Glutamatergic neuron (in vitro differentiated cells): ENCODE measurements around the gene AGAP1. TPM values are rescaled to one million over a fixed set of nuclear protein-coding genes. Genes with fewer than 3 reads are reported as not detected.

ENCODE experiments used
- DNase-seq: peaks from one replicate; pipeline ENCODE4 v3.0.0; 2022
- H3K27ac Mint-ChIP-seq: one replicate; pipeline ENCODE4 v1.8.0; 2020; ENCODE audit warnings: mild to moderate bottlenecking, mixed read lengths, inconsistent platforms; ENCODE audit not compliant: unreplicated experiment
- H3K27me3 Mint-ChIP-seq: one replicate; pipeline ENCODE4 v1.8.0; 2020; ENCODE audit warnings: mild to moderate bottlenecking, moderate library complexity, mixed read lengths, inconsistent platforms; ENCODE audit not compliant: unreplicated experiment
- H3K36me3 Mint-ChIP-seq: one replicate; pipeline ENCODE4 v1.8.0; 2020; ENCODE audit warnings: mild to moderate bottlenecking, mixed read lengths, inconsistent platforms; ENCODE audit not compliant: unreplicated experiment
- H3K4me1 Mint-ChIP-seq: one replicate; pipeline ENCODE4 v1.8.0; 2020; ENCODE audit warnings: mild to moderate bottlenecking, low read depth, mixed read lengths, inconsistent platforms; ENCODE audit not compliant: unreplicated experiment
- H3K4me3 Mint-ChIP-seq: one replicate; pipeline ENCODE4 v1.8.0; 2020; ENCODE audit warnings: mild to moderate bottlenecking, mixed read lengths, inconsistent platforms; ENCODE audit not compliant: unreplicated experiment
- H3K9me3 Mint-ChIP-seq: one replicate; pipeline ENCODE4 v1.8.0; 2020; ENCODE audit warnings: mild to moderate bottlenecking, moderate library complexity, mixed read lengths, inconsistent platforms; ENCODE audit not compliant: unreplicated experiment
- CTCF ChIP-seq: fragments of 200-600 bp; sonication (generic); IDR thresholded peaks from one replicate; pipeline ENCODE4 v1.5.0; 2021; ENCODE audit not compliant: partially characterized antibody, unreplicated experiment
- total RNA-seq: library from RNA; stranded (reverse); fragmentation: NEBNext Ultra II Directional; extraction: Animal tissue kit (Norgen Biotek cat#: 25700); gene quantifications from one replicate; pipeline ENCODE4 v1.2.1, GENCODE V29; 2021; ENCODE audit not compliant: unreplicated experiment

The AGAP1 gene
- total RNA-seq, 1 donor from 2014 or later = 153 TPM

DNA sequence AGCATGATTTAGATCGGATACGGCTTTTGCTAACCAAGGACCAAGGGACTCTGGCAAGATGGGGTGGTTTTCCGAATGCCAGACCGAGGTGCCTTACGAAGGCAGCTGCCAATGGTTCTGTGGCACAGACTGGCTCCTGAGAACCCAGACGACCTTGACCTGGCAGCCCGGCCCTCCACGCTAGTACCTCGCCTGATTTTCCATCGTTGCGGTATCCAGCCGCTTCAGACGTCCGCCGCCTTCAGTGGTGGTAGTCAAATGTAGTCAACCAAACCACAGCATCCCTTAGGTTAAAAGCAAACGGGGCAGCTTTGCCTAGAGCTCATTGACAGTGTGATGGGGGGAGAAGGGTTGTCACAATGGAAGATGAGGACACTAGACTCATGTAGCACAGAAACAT lies 631.7 kb downstream of the AGAP1 start:
- peaks cover 16% of the 10 kb centered on the region for H3K4me1 Mint-ChIP-seq
- no peak overlapping the region for H3K27ac Mint-ChIP-seq
- no peak for DNase-seq
- TF ChIP-seq CTCF = no peak
- peaks cover 5% of the 10 kb centered on the region for H3K36me3 Mint-ChIP-seq
- H3K4me3 Mint-ChIP-seq = no peak overlapping the region
- peaks cover 2% of the 10 kb centered on the region for H3K27me3 Mint-ChIP-seq
- peaks cover 9% of the 10 kb centered on the region for H3K9me3 Mint-ChIP-seq

DNA sequence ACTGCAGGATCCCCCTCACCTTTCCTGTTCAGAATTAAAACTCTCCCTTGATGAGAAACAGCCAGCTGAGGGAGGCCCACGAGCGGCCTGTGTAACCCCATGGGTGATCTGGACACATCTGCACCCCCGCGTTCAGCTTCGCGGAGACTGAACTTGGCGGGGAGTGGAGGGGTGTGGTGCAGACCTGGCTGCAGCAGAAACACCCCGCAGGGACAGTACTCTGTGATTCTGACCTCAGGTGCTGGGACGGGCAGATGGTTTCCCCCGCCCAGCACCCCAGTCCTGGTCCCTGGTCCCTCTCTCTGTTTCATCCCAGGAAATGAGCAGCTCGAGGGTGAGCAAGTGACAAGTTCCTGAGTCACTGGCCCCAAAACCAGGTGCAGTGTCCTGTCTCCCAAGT lies 633.2 kb downstream of the AGAP1 start:
- Mint-ChIP-seq H3K4me3 (no peak overlapping the region), H3K27me3 (peaks cover 2% of the 10 kb centered on the region)
- no peak for DNase-seq

GRCh38 chr2:236128321-236128720 lies 634.5 kb downstream of the AGAP1 start:
- peaks cover 2% of the 10 kb centered on the region for H3K27me3 Mint-ChIP-seq
- H3K27ac Mint-ChIP-seq = no peak overlapping the region
- peaks cover 10% of the 10 kb centered on the region for H3K9me3 Mint-ChIP-seq
- H3K4me3 Mint-ChIP-seq = no peak overlapping the region
- DNase-seq = no peak
- no peak for TF ChIP-seq CTCF
- H3K36me3 Mint-ChIP-seq = peaks cover 5% of the 10 kb centered on the region
- peaks cover 18% of the 10 kb centered on the region for H3K4me1 Mint-ChIP-seq

More for the DNA sequence above, 633.2 kb downstream of the AGAP1 start:
- Mint-ChIP-seq H3K9me3 (peaks cover 8% of the 10 kb centered on the region), H3K27ac (no peak overlapping the region), H3K36me3 (peaks cover 5% of the 10 kb centered on the region), H3K4me1 (peaks cover 18% of the 10 kb centered on the region)
- no peak for TF ChIP-seq CTCF

- no peak for DNase-seq
- Mint-ChIP-seq H3K36me3 (peaks cover 5% of the 10 kb centered on the region), H3K27ac (no peak overlapping the region), H3K9me3 (peaks cover 9% of the 10 kb centered on the region), H3K4me1 (peaks cover 18% of the 10 kb centered on the region), H3K27me3 (peaks cover 2% of the 10 kb centered on the region), H3K4me3 (no peak overlapping the region)
- no peak for TF ChIP-seq CTCF
Observed at GRCh38 chr2:236129935-236130334, 636.1 kb downstream of the AGAP1 start.

DNA sequence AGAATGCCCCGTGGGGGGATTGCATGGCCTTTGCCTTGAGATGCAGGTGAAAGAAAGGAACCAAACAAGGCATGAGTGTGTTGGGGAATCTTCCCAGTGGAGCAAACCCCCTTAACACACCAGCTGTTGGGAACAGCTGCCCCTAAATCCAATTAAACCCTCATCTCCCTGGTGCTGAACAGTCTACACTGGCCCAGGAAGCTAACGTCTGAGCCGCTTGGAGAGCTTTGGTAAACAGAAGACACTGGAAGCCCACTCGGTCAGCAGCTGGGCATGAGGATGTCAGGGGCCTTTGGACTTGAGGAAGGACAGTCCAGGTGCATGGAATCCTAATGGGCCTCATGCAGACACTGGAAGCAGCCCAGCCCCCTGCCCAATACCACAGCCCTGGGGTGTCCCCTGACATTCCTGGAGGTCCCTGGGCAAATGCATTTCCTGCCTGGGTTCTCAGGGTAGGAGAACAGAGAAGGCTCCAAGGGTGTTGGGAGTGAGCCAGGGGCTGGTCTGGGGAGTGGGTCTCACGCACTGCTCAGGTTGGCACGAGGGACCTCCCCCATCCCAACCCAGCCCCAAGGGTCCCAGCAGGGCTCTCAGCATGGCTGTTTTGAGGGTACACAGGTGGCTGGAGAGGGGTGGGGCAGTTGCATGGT lies 636.6 kb downstream of the AGAP1 start:
- no peak for TF ChIP-seq CTCF

More for the DNA sequence above, 636.6 kb downstream of the AGAP1 start:
- Mint-ChIP-seq H3K27me3 (peaks cover 2% of the 10 kb centered on the region), H3K4me1 (peaks cover 18% of the 10 kb centered on the region), H3K9me3 (peaks cover 9% of the 10 kb centered on the region), H3K27ac (no peak overlapping the region), H3K4me3 (no peak overlapping the region), H3K36me3 (peaks cover under 1% of the 10 kb centered on the region)
- DNase-seq = no peak
